Fibroblast of villous mesenchyme (primary cell): ENCODE measurements around the gene SGPL1. TPM values are rescaled to one million over a fixed set of nuclear protein-coding genes. Genes with fewer than 3 reads are reported as not detected.
A peak's percentile ranks its signal among the peaks of the same experiment; 100 is the strongest.

ENCODE experiments used
- DNase-seq: peaks from one replicate; pipeline ENCODE4 v3.0.0-alpha.2; 2010; ENCODE audit warnings: low read depth
- H3K4me3 ChIP-seq: 2 replicates; pipeline ENCODE4 v1.5.1; 2011; ENCODE audit warnings: low read depth, mild to moderate bottlenecking, low read length
- CTCF ChIP-seq: IDR thresholded peaks from 2 replicates; pipeline ENCODE4 v1.5.1; 2012; ENCODE audit warnings: low read depth, mild to moderate bottlenecking, low read length; ENCODE audit not compliant: insufficient read depth
- total RNA-seq: library from RNA; depleted of rRNA; stranded (reverse); fragments of >200 nt; gene quantifications from 2 replicates; pipeline ENCODE4 v1.2.3, GENCODE V29; 2012

SGPL1 gene
- total RNA-seq, 1 donor: 54.4 TPM

GRCh38 chr10:70890917-70891431, 75.2 kb downstream of the SGPL1 start:
- peak; percentile 76 for DNase-seq
- no peak for TF ChIP-seq CTCF
- H3K4me3 ChIP-seq: no peak overlapping the region

- DNase-seq: no peak
- no peak for TF ChIP-seq CTCF
- no peak overlapping the region for H3K4me3 ChIP-seq
Observed at GRCh38 chr10:70891627-70892026, 75.9 kb downstream of the SGPL1 start.

GRCh38 chr10:70892631-70893030, 76.9 kb downstream of the SGPL1 start:
- no peak for DNase-seq
- no peak overlapping the region for H3K4me3 ChIP-seq

GRCh38 chr10:70893227-70894006, 77.7 kb downstream of the SGPL1 start:
- no peak overlapping the region for H3K4me3 ChIP-seq
- no peak for TF ChIP-seq CTCF
- DNase-seq: no peak

More at GRCh38 chr10:70892631-70893030, 76.9 kb downstream of the SGPL1 start:
- no peak for TF ChIP-seq CTCF

- no peak for DNase-seq
- no peak overlapping the region for H3K4me3 ChIP-seq
- TF ChIP-seq CTCF: no peak
Observed at GRCh38 chr10:70894416-70894815, 78.7 kb downstream of the SGPL1 start.

GRCh38 chr10:70896551-70896950, 80.8 kb downstream of the SGPL1 start:
- H3K4me3 ChIP-seq: no peak overlapping the region
- DNase-seq: no peak
- TF ChIP-seq CTCF: no peak
